Measurements from ENCODE around the gene USP17L10. TPM values are rescaled to one million over a fixed set of nuclear protein-coding genes. Genes with fewer than 3 reads are reported as not detected.
"Not testable (repeated sequence)": the region's sequence is repeated elsewhere in the genome, so short reads cannot be mapped to it uniquely, and the experiment has no call there.

The USP17L10 gene, protein sequence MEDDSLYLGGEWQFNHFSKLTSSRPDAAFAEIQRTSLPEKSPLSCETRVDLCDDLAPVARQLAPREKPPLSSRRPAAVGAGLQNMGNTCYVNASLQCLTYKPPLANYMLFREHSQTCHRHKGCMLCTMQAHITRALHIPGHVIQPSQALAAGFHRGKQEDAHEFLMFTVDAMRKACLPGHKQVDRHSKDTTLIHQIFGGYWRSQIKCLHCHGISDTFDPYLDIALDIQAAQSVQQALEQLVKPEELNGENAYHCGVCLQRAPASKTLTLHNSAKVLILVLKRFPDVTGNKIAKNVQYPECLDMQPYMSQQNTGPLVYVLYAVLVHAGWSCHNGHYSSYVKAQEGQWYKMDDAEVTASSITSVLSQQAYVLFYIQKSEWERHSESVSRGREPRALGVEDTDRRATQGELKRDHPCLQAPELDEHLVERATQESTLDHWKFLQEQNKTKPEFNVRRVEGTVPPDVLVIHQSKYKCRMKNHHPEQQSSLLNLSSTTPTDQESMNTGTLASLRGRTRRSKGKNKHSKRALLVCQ
- total RNA-seq (2021; ENCODE audit: unreplicated experiment) (not detected), Bru-seq, nascent RNA (not detected), BruChase-seq, experiment 1, labeled RNA remaining after a 2-hour chase (not detected), BruChase-seq, experiment 2, labeled RNA remaining after a 6-hour chase (not detected)
- not detected for polyA plus RNA-seq (2012; ENCODE audit: insufficient read length)
- long read RNA-seq: 0 reads

DNA sequence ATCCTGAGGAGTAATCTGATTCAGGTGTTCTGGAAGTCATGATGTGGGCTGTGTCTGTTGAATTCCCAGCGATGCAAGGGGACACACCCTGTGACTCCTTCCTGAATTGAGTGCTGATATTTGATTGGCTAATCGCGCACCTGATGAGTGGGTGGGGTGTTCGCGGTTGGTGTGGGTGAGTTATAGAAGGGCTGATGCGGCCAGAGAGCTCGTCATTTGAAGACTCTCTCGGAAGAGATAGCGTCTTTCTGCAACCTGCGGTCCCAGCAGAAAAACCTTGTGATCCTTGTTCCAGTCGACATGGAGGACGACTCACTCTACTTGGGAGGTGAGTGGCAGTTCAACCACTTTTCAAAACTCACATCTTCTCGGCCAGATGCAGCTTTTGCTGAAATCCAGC lies at the start of gene USP17L10:
TSS of gene USP17L10 (plus strand) at position 301 of the 400 bp plus-strand sequence. CDS start at position 301, 0 bp downstream.
- H3K27me3 ChIP-seq (ENCODE audit: control insufficient read depth, insufficient read depth, low read length); CTCF ChIA-PET; DNase-seq (ENCODE audit: low read depth, low spot score); POLR2A ChIA-PET; ATAC-seq; BruUV-seq (replicated peaks); H3K36me3 ChIP-seq (ENCODE audit: control insufficient read depth, insufficient read depth, low read length); H3K4me1 ChIP-seq (ENCODE audit: control insufficient read depth, insufficient read depth, low read length); in situ Hi-C loops (cut with HindIII; ENCODE audit: low pct_unique_long_range_greater_than_20kb, low sequenced_read_pairs); intact Hi-C loops (cut with micrococcal nuclease; ENCODE audit: unreplicated experiment); H3K27ac ChIP-seq (ENCODE audit: low read length); H3K4me3 ChIP-seq (ENCODE audit: low read depth in 2 of 2, low read length in 2 of 2); H3K9me3 ChIP-seq (ENCODE audit: control insufficient read depth, insufficient read depth, low read depth, low read length): not testable (repeated sequence)

DNA sequence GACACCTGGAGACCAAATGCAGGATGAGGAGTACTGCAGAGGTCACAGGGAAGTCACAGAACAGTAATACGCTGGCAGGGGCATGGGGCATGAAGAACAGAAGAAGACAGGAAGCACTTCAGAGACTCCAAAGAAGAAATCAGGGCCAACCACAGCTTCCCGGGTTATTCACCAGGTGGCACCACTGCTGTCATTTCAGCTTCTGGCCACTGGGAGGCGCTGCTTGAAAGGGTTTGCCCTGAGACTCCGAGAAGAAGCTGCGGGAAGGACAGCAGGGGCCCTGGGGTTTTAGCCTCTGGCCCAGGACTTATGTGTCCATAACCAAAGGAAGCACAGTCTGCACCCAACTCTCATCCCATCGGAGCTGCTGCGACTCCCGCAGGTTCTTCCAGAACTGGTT lies 44.5 kb upstream of the USP17L10 start:
- POLR2A ChIA-PET; H3K27me3 ChIP-seq (ENCODE audit: control insufficient read depth, insufficient read depth, low read length); in situ Hi-C loops (cut with HindIII; ENCODE audit: low pct_unique_long_range_greater_than_20kb, low sequenced_read_pairs); intact Hi-C loops (cut with micrococcal nuclease; ENCODE audit: unreplicated experiment); H3K36me3 ChIP-seq (ENCODE audit: control insufficient read depth, insufficient read depth, low read length); H3K4me1 ChIP-seq (ENCODE audit: control insufficient read depth, insufficient read depth, low read length); ATAC-seq; H3K9me3 ChIP-seq (ENCODE audit: control insufficient read depth, insufficient read depth, low read depth, low read length); DNase-seq (ENCODE audit: low read depth, low spot score); CTCF ChIA-PET; H3K4me3 ChIP-seq (ENCODE audit: low read depth in 2 of 2, low read length in 2 of 2); H3K27ac ChIP-seq (ENCODE audit: low read length); BruUV-seq (replicated peaks): not testable (repeated sequence)

DNA sequence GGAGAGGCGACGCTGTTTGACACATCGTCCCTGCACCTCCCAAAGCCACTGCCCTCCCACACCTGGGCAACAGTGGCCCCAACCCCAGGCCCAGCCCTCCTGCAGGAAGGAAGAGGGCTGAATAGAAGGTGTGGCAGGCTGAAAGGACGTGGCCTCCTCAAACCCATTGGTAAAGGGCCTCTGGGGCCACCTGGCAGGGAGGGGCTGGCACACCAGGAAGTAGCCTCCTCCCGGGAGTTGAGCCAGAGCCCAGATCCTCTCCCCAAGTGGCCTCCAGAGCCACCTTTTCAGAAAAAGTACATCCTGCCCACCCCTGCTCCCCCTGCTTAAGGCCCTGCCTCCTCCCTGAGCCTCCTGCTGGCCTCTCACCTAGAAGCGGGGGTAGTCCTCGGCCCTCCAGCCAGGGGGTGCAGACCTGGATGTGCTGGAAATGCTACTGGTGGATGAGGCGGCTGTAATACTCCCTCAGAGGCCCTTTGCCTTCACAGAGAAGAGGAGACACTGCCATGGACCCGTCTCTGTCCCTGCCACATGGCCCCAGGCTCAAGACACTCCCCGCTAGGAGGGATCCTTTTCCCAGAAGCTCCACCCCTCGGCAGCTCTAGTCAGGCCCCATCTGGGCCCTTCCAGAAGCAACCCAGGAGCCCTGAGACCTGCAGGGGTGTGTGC lies 40.5 kb upstream of the USP17L10 start, which contains the start of gene FAM90A26:
TSS of gene FAM90A26 (plus strand) at position 619 of the 669 bp plus-strand sequence. CDS start 2,764 bp downstream, outside the sequence.
- H3K4me1 ChIP-seq (ENCODE audit: control insufficient read depth, insufficient read depth, low read length); POLR2A ChIA-PET; in situ Hi-C loops (cut with HindIII; ENCODE audit: low pct_unique_long_range_greater_than_20kb, low sequenced_read_pairs); BruUV-seq (replicated peaks); ATAC-seq; H3K27me3 ChIP-seq (ENCODE audit: control insufficient read depth, insufficient read depth, low read length); CTCF ChIA-PET; DNase-seq (ENCODE audit: low read depth, low spot score); intact Hi-C loops (cut with micrococcal nuclease; ENCODE audit: unreplicated experiment); H3K9me3 ChIP-seq (ENCODE audit: control insufficient read depth, insufficient read depth, low read depth, low read length); H3K4me3 ChIP-seq (ENCODE audit: low read depth in 2 of 2, low read length in 2 of 2); H3K27ac ChIP-seq (ENCODE audit: low read length); H3K36me3 ChIP-seq (ENCODE audit: control insufficient read depth, insufficient read depth, low read length): not testable (repeated sequence)

DNA sequence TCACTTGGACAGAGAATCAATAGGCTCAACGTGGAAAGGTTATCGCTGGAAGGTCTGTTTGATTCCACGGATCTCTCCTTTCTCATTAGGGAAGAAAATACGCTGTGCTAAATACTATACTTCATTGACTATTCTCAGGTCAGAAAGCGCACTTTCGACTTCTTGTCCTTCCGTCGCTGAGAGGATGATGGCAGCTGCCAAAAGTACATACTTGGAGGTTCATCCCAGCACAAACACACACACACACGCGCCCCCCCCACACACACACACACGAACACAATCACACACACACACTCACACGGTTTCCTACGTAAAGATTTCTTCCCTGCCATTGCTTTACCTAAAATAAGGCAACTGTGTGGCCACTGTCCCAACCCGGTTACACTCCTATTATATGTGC lies 4.2 kb downstream of the USP17L10 start:
- in situ Hi-C loops (cut with HindIII; ENCODE audit: low pct_unique_long_range_greater_than_20kb, low sequenced_read_pairs); CTCF ChIA-PET: not testable (repeated sequence)

GRCh38 chr4:9215105-9215504 lies 4.6 kb downstream of the USP17L10 start, which contains the start of gene USP17L11:
Gene USP17L11, plus strand, starts transcription at chr4:9215405. Its CDS starts 0 bp downstream, at chr4:9215405.
- CTCF ChIA-PET; H3K27me3 ChIP-seq (ENCODE audit: control insufficient read depth, insufficient read depth, low read length); H3K4me3 ChIP-seq (ENCODE audit: low read depth in 2 of 2, low read length in 2 of 2); DNase-seq (ENCODE audit: low read depth, low spot score); BruUV-seq (replicated peaks); intact Hi-C loops (cut with micrococcal nuclease; ENCODE audit: unreplicated experiment); in situ Hi-C loops (cut with HindIII; ENCODE audit: low pct_unique_long_range_greater_than_20kb, low sequenced_read_pairs); ATAC-seq; H3K4me1 ChIP-seq (ENCODE audit: control insufficient read depth, insufficient read depth, low read length); H3K9me3 ChIP-seq (ENCODE audit: control insufficient read depth, insufficient read depth, low read depth, low read length); H3K36me3 ChIP-seq (ENCODE audit: control insufficient read depth, insufficient read depth, low read length); POLR2A ChIA-PET; H3K27ac ChIP-seq (ENCODE audit: low read length): not testable (repeated sequence)

More for the DNA sequence above, 4.2 kb downstream of the USP17L10 start:
- ATAC-seq; POLR2A ChIA-PET; H3K4me3 ChIP-seq (ENCODE audit: low read depth in 2 of 2, low read length in 2 of 2); H3K4me1 ChIP-seq (ENCODE audit: control insufficient read depth, insufficient read depth, low read length); H3K27ac ChIP-seq (ENCODE audit: low read length); H3K27me3 ChIP-seq (ENCODE audit: control insufficient read depth, insufficient read depth, low read length); H3K36me3 ChIP-seq (ENCODE audit: control insufficient read depth, insufficient read depth, low read length); intact Hi-C loops (cut with micrococcal nuclease; ENCODE audit: unreplicated experiment); DNase-seq (ENCODE audit: low read depth, low spot score); BruUV-seq (replicated peaks); H3K9me3 ChIP-seq (ENCODE audit: control insufficient read depth, insufficient read depth, low read depth, low read length): not testable (repeated sequence)

GRCh38 chr4:9219852-9220251 lies 9.4 kb downstream of the USP17L10 start, which contains the start of gene USP17L12:
Gene USP17L12, plus strand, starts transcription at chr4:9220152. Its CDS starts 0 bp downstream, at chr4:9220152.
- H3K4me1 ChIP-seq (ENCODE audit: control insufficient read depth, insufficient read depth, low read length); ATAC-seq; DNase-seq (ENCODE audit: low read depth, low spot score); in situ Hi-C loops (cut with HindIII; ENCODE audit: low pct_unique_long_range_greater_than_20kb, low sequenced_read_pairs); H3K36me3 ChIP-seq (ENCODE audit: control insufficient read depth, insufficient read depth, low read length); H3K4me3 ChIP-seq (ENCODE audit: low read depth in 2 of 2, low read length in 2 of 2); intact Hi-C loops (cut with micrococcal nuclease; ENCODE audit: unreplicated experiment); H3K27me3 ChIP-seq (ENCODE audit: control insufficient read depth, insufficient read depth, low read length); CTCF ChIA-PET; BruUV-seq (replicated peaks); H3K9me3 ChIP-seq (ENCODE audit: control insufficient read depth, insufficient read depth, low read depth, low read length); POLR2A ChIA-PET; H3K27ac ChIP-seq (ENCODE audit: low read length): not testable (repeated sequence)

GRCh38 chr4:9224596-9224995 lies 14.1 kb downstream of the USP17L10 start, which contains the start of gene USP17L13:
Gene USP17L13, plus strand, starts transcription at chr4:9224896. Its CDS starts 0 bp downstream, at chr4:9224896.
- CTCF ChIA-PET; POLR2A ChIA-PET; H3K27me3 ChIP-seq (ENCODE audit: control insufficient read depth, insufficient read depth, low read length); H3K4me1 ChIP-seq (ENCODE audit: control insufficient read depth, insufficient read depth, low read length); intact Hi-C loops (cut with micrococcal nuclease; ENCODE audit: unreplicated experiment); in situ Hi-C loops (cut with HindIII; ENCODE audit: low pct_unique_long_range_greater_than_20kb, low sequenced_read_pairs); ATAC-seq; DNase-seq (ENCODE audit: low read depth, low spot score); BruUV-seq (replicated peaks); H3K9me3 ChIP-seq (ENCODE audit: control insufficient read depth, insufficient read depth, low read depth, low read length); H3K4me3 ChIP-seq (ENCODE audit: low read depth in 2 of 2, low read length in 2 of 2); H3K36me3 ChIP-seq (ENCODE audit: control insufficient read depth, insufficient read depth, low read length); H3K27ac ChIP-seq (ENCODE audit: low read length): not testable (repeated sequence)
